Natural killer cell (primary cell): ENCODE measurements around the gene BRINP2. TPM values are rescaled to one million over a fixed set of nuclear protein-coding genes. Genes with fewer than 3 reads are reported as not detected.

Source experiments
- ATAC-seq, 3 donors: fragments of 150-1000 bp in 2 of 3; fragments of 200-7000 bp in 1 of 3; cut with Tn5 transposase; 1 replicate in 1 of 3; 2 replicates in 2 of 3; pipeline ENCODE4 v1.10.0; 2021; ENCODE audit warnings: mild to moderate bottlenecking in 2 of 3, moderate library complexity in 2 of 3
- DNase-seq, 2 donors: peaks; one replicate each; pipeline versions ENCODE4 v3.0.0 to v3.0.0-alpha.2; 2013 to 2021; ENCODE audit warnings: mixed read lengths in 1 of 2
- H3K27ac ChIP-seq: one replicate; pipeline ENCODE4 v1.5.1; 2013; ENCODE audit warnings: mild to moderate bottlenecking, low read length
- H3K27me3 ChIP-seq: one replicate; pipeline ENCODE4 v1.6.1; 2013; ENCODE audit warnings: low read length; ENCODE audit not compliant: control insufficient read depth, insufficient read depth
- H3K36me3 ChIP-seq: one replicate; pipeline ENCODE4 v1.6.1; 2013; ENCODE audit warnings: low read length; ENCODE audit not compliant: control insufficient read depth, insufficient read depth
- H3K4me1 ChIP-seq: one replicate; pipeline ENCODE4 v1.6.1; 2013; ENCODE audit warnings: low read length; ENCODE audit not compliant: control insufficient read depth, insufficient read depth
- H3K4me3 ChIP-seq: one replicate; pipeline ENCODE4 v1.5.1; 2013; ENCODE audit warnings: low read length
- H3K9me3 ChIP-seq: one replicate; pipeline ENCODE4 v1.6.1; 2013; ENCODE audit warnings: low read length; ENCODE audit not compliant: control insufficient read depth, insufficient read depth
- H3K27ac Mint-ChIP-seq, 2 donors: one replicate each; pipeline ENCODE4 v1.8.0; 2022; ENCODE audit warnings: mild to moderate bottlenecking in 2 of 2, mixed read lengths in 2 of 2, moderate library complexity in 1 of 2
- H3K27me3 Mint-ChIP-seq, 2 donors: one replicate each; pipeline ENCODE4 v1.8.0; 2022; ENCODE audit warnings: low read depth in 2 of 2, mixed read lengths in 2 of 2
- H3K36me3 Mint-ChIP-seq: one replicate; pipeline ENCODE4 v1.8.0; 2022; ENCODE audit warnings: mixed read lengths
- H3K4me1 Mint-ChIP-seq, 2 donors: one replicate each; pipeline ENCODE4 v1.8.0; 2022; ENCODE audit warnings: mixed read lengths in 2 of 2
- H3K4me3 Mint-ChIP-seq: one replicate; pipeline ENCODE4 v1.8.0; 2022; ENCODE audit warnings: mild to moderate bottlenecking, moderate library complexity, mixed read lengths
- H3K9me3 Mint-ChIP-seq, 2 donors: one replicate each; pipeline ENCODE4 v1.8.0; 2022; ENCODE audit warnings: mixed read lengths in 2 of 2
- CTCF ChIP-seq: fragments of 200-600 bp; IDR thresholded peaks from one replicate; pipeline ENCODE4 v1.8.0; 2022; ENCODE audit warnings: antibody characterized with exemption
- WGBS: methylation state at CpG from one replicate; pipeline ENCODE4 v1.1.7; 2013; ENCODE audit warnings: missing lambda C conversion rate; ENCODE audit not compliant: insufficient coverage; 5-methylcytosine and 5-hydroxymethylcytosine counted together
- intact Hi-C: fragments of 100-400 bp; cut with micrococcal nuclease; formaldehyde crosslinking; loops from one replicate; pipeline ENCODE4 v1.14.2; 2022
- total RNA-seq, 4 donors: library from RNA; stranded (reverse); fragments of 120-200 nt in 1 of 4; gene quantifications; one replicate each; pipeline versions ENCODE4 v1.2.3 to v1.2.4, GENCODE V29; 2013 to 2022

BRINP2 gene
- total RNA-seq, 3 donors from 2014 or later (not counting 1 experiment from before 2014, with no cell fraction given): not detected

- no peak overlapping the region for H3K27ac Mint-ChIP-seq
- H3K4me3 Mint-ChIP-seq: no peak overlapping the region
- Histone ChIP-seq H3K27ac (no peak overlapping the region), H3K4me1 (no peaks in the 10 kb centered on the region), H3K27me3 (no peaks in the 10 kb centered on the region), H3K36me3 (no peaks in the 10 kb centered on the region), H3K4me3 (no peak overlapping the region), H3K9me3 (no peaks in the 10 kb centered on the region)
- peaks cover 4% of the 10 kb centered on the region in 2 donors for H3K9me3 Mint-ChIP-seq
- intact Hi-C loops: no loop called here
- 71% methylated on average over 1 of the region's 3 CpGs for WGBS
- TF ChIP-seq CTCF: no peak
- H3K36me3 Mint-ChIP-seq: no peaks in the 10 kb centered on the region
- no peaks in the 10 kb centered on the region for H3K4me1 Mint-ChIP-seq
- no peaks in the 10 kb centered on the region for H3K27me3 Mint-ChIP-seq
- ATAC-seq (no peak), DNase-seq (no peak)
These were observed 25.4 kb upstream of the BRINP2 start for GRCh38 chr1:177145106-177146070.

- intact Hi-C loops: no loop called here
- H3K27ac Mint-ChIP-seq: no peak overlapping the region
- H3K27me3 Mint-ChIP-seq: no peaks in the 10 kb centered on the region
- 91% methylated on average over 1 of the region's 2 CpGs for WGBS
- no peaks in the 10 kb centered on the region for H3K4me1 ChIP-seq
- H3K36me3 Mint-ChIP-seq: no peaks in the 10 kb centered on the region
- H3K27me3 ChIP-seq: no peaks in the 10 kb centered on the region
- no peaks in the 10 kb centered on the region for H3K9me3 ChIP-seq
- ATAC-seq: no peak
- TF ChIP-seq CTCF: no peak
- DNase-seq: no peak
- H3K9me3 Mint-ChIP-seq: peaks cover 4 to 5% of the 10 kb centered on the region in 2 donors
- no peak overlapping the region for H3K27ac ChIP-seq
- H3K4me1 Mint-ChIP-seq: no peaks in the 10 kb centered on the region
- H3K4me3 ChIP-seq: no peak overlapping the region
- no peak overlapping the region for H3K4me3 Mint-ChIP-seq
- H3K36me3 ChIP-seq: no peaks in the 10 kb centered on the region
These were observed 24.3 kb upstream of the BRINP2 start for GRCh38 chr1:177146499-177146898.

- Mint-ChIP-seq H3K9me3 (peaks cover 4 to 8% of the 10 kb centered on the region in 2 donors), H3K27ac (no peak overlapping the region)
These were observed 8.5 kb upstream of the BRINP2 start for GRCh38 chr1:177162243-177162642.

More at GRCh38 chr1:177162243-177162642, 8.5 kb upstream of the BRINP2 start:
- intact Hi-C loops: no loop called here
- ATAC-seq (no peak), DNase-seq (no peak)
- Histone ChIP-seq H3K27me3 (peaks cover 10% of the 10 kb centered on the region), H3K9me3 (no peaks in the 10 kb centered on the region), H3K27ac (no peak overlapping the region), H3K4me3 (no peak overlapping the region), H3K4me1 (no peaks in the 10 kb centered on the region), H3K36me3 (no peaks in the 10 kb centered on the region)
- WGBS: 54% methylated on average over 2 of the region's 2 CpGs
- H3K4me1 Mint-ChIP-seq: no peaks in the 10 kb centered on the region
- H3K36me3 Mint-ChIP-seq: peaks cover 11% of the 10 kb centered on the region
- H3K27me3 Mint-ChIP-seq: peaks cover 11 to 16% of the 10 kb centered on the region in 2 donors
- H3K4me3 Mint-ChIP-seq: no peak overlapping the region
- no peak for TF ChIP-seq CTCF
